ENCODE data around the gene HOXC12. TPM values are rescaled to one million over a fixed set of nuclear protein-coding genes. Genes with fewer than 3 reads are reported as not detected.

Gene HOXC12
- total and polyA plus RNA-seq, 2 donors (not counting 1 experiment from before 2014, with no cell fraction given), result not detected

DNA sequence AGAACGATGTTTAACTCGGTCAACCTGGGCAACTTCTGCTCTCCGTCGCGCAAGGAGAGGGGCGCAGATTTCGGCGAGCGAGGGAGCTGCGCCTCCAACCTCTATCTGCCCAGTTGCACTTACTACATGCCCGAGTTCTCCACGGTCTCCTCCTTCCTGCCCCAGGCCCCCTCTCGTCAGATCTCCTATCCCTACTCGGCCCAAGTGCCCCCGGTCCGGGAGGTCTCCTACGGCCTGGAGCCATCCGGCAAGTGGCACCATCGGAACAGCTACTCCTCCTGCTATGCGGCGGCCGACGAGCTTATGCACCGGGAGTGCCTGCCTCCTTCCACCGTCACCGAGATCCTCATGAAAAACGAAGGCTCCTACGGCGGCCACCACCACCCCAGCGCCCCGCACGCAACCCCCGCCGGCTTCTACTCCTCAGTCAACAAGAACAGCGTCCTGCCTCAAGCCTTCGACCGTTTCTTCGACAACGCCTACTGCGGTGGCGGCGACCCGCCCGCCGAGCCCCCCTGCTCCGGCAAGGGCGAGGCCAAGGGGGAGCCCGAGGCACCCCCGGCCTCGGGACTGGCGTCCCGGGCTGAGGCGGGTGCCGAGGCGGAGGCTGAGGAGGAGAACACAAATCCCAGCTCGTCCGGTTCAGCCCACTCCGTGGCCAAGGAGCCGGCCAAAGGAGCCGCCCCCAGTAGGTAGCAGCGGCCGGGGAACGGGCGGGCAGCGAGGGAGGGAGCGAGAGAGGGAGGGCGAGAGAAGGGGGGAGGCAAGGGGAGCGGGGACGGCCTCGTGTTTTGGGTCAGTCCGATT lies 18.7 kb downstream of the HOXC12 start:
- CTCF ChIA-PET, result interaction anchor here (1.0 kb wide), 1 partner anchor 228 kb away, joined by 3 read pairs; no protein-coding TSS in a partner anchor
- peak; percentile 58 for DNase-seq

More for the DNA sequence above, 18.7 kb downstream of the HOXC12 start:
- peaks cover 86% of the 10 kb centered on the region for H3K27me3 Mint-ChIP-seq
- peaks cover 2% of the 10 kb centered on the region for H3K9me3 Mint-ChIP-seq (ENCODE audit: insufficient read depth)
- peaks cover 0 to 98% (median 85%) of the 10 kb centered on the region in 4 experiments for H3K27me3 ChIP-seq (replicated peaks in 1 of 4; ENCODE audit: control extremely low read depth in 1 of 4, control insufficient read depth in 3 of 4, insufficient read depth in 4 of 4, low read length in 3 of 4)
- POLR2A ChIA-PET, result no interaction called here
- ATAC-seq (ENCODE audit: low read depth), result no peak
- H3K4me1 Mint-ChIP-seq, result peaks cover 21% of the 10 kb centered on the region
- peak overlapping the region; percentile 76 for H3K27ac Mint-ChIP-seq
- intact Hi-C loops (cut with micrococcal nuclease), result loop anchor here (2.0 kb wide), 1 partner anchor 21 kb away; no protein-coding TSS in a partner anchor
- H3K4me2 ChIP-seq (replicated peaks; ENCODE audit: low read depth, low read length, poor library complexity, severe bottlenecking), result peak overlapping the region; percentile 79
- 12% methylated on average over 56 of the region's 71 CpGs for WGBS (ENCODE audit: insufficient coverage)
- peaks cover 0 to 74% (median 13%) of the 10 kb centered on the region in 3 donors for H3K9me3 ChIP-seq (ENCODE audit: control extremely low read depth in 1 of 3, control insufficient read depth in 2 of 3, insufficient read depth in 1 of 3, low read length in 2 of 3)
- no peak overlapping the region for H3K27ac ChIP-seq (ENCODE audit: low read length in 2 of 2)
- H3K36me3 ChIP-seq (replicated peaks in 1 of 2; ENCODE audit: control extremely low read depth in 1 of 2, control insufficient read depth in 1 of 2, extremely low read depth in 1 of 2, insufficient read depth in 2 of 2, low read length in 1 of 2), result no peaks in the 10 kb centered on the region
- H3K4me3 Mint-ChIP-seq, result peak overlapping the region; percentile 67
- H3K4me1 ChIP-seq (ENCODE audit: control insufficient read depth in 2 of 2, insufficient read depth in 2 of 2, low read length in 2 of 2), result peaks cover 25 to 45% of the 10 kb centered on the region in 2 donors
- TF ChIP-seq CTCF (IDR thresholded peaks at IDR 0.05), result no peak
- peak; percentile 92 for TF ChIP-seq EZH2 (IDR thresholded peaks at IDR 0.05; ENCODE audit: borderline replicate concordance, insufficient read depth, low read depth, low read length, poor library complexity, severe bottlenecking)
- no peaks in the 10 kb centered on the region for H4K20me1 ChIP-seq (ENCODE audit: control insufficient read depth, insufficient read depth, low read length, poor library complexity, severe bottlenecking)
- no peaks in the 10 kb centered on the region for H3K79me2 ChIP-seq (ENCODE audit: control insufficient read depth, insufficient read depth, low read length)
- H3K4me3 ChIP-seq (ENCODE audit: control extremely low read depth in 1 of 5, extremely low read depth in 1 of 5, insufficient read depth in 1 of 5, low read depth in 2 of 5, low read length in 4 of 5), result no peak overlapping the region
- H3K9ac ChIP-seq (ENCODE audit: low read length), result peak overlapping the region; percentile 51
- no peak overlapping the region for H2AFZ ChIP-seq (ENCODE audit: insufficient read depth, low read depth, low read length, poor library complexity, severe bottlenecking)
